Activated CD4-positive, alpha-beta T cell treated with anti-CD3 and anti-CD28 coated beads for 1 hour (primary cell): ENCODE measurements around the gene KIAA0825.
"Not testable (repeated sequence)": the region's sequence is repeated elsewhere in the genome, so short reads cannot be mapped to it uniquely, and the experiment has no call there.

ENCODE experiments used
- DNase-seq: peaks from one replicate; pipeline ENCODE4 v3.0.0-alpha.2; 2020

Gene KIAA0825

GRCh38 chr5:94217745-94218144 is 400.7 kb downstream of the KIAA0825 start:
- no peak for DNase-seq

- no peak for DNase-seq
These were observed 401.2 kb downstream of the KIAA0825 start for GRCh38 chr5:94217216-94217615.

DNA sequence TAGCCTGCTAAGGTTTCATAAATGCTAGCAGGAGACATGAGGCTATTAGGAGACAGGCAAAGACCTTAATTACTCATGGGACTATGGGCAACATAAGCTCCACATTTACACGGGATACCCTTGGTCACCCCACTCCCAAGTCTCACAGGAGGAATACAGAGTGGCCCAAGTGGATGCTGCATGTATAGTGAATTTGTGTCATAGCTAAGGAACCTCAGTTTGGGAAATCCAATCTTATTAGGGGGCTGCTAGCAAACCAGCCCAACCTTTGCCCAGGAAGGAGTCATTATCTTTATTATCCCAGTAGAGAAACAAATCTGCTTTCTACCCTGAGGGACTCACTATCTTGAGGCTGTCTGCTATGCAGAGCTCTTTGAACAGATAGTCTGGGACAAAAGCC is 405.9 kb downstream of the KIAA0825 start:
- no peak for DNase-seq

GRCh38 chr5:94209774-94210355 is 408.5 kb downstream of the KIAA0825 start:
- DNase-seq, result no peak

DNA sequence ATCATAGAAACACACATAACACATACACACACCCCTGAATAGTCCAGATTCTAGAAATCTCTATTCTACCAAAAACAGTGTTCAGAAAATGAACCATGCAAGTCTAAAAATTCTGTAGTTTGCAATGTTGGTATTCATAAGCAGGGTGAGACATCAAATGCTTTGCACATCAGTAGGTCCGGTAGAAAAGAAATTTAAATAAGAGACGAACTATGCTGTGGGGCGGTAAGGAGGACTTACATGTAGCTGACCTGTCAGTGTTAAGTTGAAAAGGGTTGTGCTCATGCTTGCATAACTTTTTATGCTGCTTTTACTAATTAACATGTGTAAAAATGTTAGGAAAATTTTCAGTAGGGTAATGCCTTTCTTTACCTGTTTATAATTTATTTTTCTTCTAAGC is 409.1 kb downstream of the KIAA0825 start:
- no peak for DNase-seq

DNA sequence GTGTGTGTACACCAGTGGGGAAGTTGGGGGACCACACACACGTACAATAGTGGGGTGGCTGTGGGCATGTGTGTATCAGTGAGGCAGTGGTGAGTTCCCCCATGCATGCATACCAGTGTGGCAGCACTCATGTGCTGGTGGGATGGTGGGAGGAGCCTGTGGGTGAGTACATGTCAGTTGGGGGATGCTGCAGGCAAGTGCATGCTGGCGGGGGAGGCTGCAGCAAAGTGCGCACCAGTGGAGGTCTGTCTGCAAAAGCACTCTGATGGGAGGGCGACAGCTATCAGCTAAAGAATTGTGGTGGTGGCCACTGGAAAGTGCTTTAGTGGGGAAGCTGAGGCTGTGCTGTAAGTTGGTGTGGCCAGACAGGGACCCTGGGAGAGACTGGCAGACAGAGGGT is 418.8 kb downstream of the KIAA0825 start:
- DNase-seq, result no peak

DNA sequence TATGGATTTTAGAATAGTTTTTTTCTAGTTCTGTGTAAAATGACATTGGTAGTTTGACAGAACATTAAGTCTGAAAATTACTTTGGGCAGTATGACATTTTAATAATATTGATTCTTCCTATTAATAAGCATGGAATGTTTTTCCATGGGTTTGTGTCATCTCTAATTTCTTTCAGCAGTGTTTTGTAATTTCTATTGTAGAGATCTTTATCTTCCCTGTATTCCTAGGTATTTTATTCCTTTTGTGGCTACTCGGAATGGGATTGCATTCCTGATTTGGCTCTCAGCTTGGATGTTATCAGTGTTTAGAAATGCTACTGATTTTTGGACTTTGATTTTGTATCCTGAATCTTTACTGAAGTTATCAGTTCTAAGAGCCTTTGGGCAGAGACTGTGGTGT is 420.4 kb downstream of the KIAA0825 start:
- DNase-seq, result no peak

GRCh38 chr5:94196953-94197352 is 421.5 kb downstream of the KIAA0825 start:
- DNase-seq, result no peak

- no peak for DNase-seq
These were observed 425.6 kb downstream of the KIAA0825 start for GRCh38 chr5:94192658-94193391.

DNA sequence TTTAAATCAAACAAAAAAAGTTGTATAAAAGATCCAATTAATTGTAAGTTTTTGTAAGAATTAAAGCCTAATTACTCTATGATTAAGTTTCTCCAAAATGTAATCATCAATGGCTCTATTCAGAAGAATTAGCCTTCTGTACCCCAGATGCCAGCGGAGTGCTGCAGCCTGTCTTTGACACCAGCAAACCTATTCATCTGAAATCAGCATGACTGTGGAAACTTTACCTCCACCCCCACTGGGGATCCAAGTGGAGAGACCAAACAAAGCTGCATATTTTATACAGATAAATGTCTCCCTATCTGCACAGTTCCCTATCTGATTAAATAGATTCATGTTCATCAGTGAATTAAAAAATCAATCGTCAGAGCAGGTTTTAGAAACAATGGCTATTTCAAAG is 426.8 kb downstream of the KIAA0825 start:
- no peak for DNase-seq

GRCh38 chr5:94188725-94189124 is 429.7 kb downstream of the KIAA0825 start:
- DNase-seq, result no peak

- no peak for DNase-seq
These were observed 433.5 kb downstream of the KIAA0825 start for GRCh38 chr5:94184870-94185269.

DNA sequence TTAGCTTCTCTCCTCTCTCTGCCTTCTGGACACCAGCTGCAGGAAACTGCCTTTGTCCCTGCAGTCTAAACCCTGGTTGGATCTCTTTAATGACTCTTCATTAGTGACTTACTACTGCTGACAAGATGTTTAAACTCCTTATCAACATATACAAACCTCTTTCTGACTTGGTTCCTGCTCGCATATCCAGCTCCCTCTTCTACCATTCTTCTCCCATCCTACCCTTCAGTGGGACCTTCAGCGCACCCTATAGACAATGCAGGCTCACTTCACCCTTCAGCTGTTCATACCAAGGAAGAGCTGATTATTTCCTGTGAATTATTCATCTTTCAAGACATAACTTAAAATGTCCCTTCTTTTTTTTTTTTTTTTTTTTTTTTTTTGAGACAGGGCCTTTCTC is 436.5 kb downstream of the KIAA0825 start:
- no peak for DNase-seq

DNA sequence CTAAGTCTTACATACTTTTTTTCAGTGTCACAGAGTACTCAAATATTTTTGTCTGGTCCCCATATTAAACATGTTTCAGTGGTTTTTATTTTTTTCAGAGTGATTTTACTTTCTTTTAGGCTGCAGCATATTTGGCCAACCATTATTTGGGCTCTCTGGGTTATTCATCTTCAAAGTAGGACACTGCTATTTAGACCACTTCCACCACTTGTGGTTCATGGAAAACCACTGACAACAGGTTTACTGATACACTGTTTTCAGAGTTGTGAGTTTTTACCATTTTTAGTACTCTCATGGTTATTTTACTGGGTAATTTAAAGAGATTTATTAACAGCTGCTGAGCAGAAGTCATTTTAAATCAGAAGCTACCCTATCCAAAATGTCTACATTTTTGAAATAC is 437.6 kb downstream of the KIAA0825 start:
- DNase-seq, result no peak

DNA sequence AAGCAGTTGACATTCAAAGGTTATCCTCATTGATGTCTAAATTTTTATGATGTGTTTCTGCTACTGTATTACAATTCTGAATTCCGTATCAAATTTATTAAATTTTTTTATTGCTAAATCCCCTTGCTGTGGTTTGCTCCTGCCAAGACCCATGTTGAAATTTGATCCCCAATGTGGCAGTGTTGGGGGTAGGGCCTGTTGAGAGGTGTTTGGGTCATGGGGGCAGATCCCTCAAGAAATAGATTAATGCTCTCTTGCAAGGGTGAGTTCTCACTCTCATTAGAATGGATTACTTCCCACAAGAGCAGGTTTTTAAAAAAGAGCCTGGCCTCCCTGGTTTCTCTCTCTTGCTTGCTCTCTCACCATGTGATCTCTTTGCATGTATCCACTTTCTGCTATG is 442.5 kb downstream of the KIAA0825 start:
- DNase-seq, result no peak

GRCh38 chr5:94174748-94175411 is 443.5 kb downstream of the KIAA0825 start:
- no peak for DNase-seq

DNA sequence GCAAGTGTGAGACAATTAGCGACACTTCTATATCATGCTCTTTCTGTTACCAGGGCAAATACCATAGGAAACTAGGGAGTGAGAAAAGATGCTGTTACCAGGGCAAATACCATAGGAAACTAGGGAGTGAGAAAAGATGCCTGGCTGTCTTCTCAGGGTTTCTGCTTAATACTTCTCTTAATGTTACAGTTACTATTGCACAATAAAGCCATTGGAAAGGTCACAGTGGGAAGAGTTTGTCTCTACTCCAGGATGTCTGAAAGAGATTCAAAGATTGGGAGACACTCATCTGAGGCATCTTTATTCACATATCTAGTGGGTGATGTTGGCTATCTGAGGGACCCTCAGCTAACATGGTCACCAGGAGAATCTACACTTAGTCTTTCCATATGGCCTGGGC is 445.3 kb downstream of the KIAA0825 start:
- DNase-seq, result no peak

GRCh38 chr5:94171070-94171469 is 447.3 kb downstream of the KIAA0825 start:
- DNase-seq, result not testable (repeated sequence)

GRCh38 chr5:94170158-94170557 is 448.2 kb downstream of the KIAA0825 start:
- not testable (repeated sequence) for DNase-seq

- no peak for DNase-seq
These were observed 450.3 kb downstream of the KIAA0825 start for GRCh38 chr5:94168151-94168550.

- no peak for DNase-seq
These were observed 456.6 kb downstream of the KIAA0825 start for GRCh38 chr5:94161801-94162200.

DNA sequence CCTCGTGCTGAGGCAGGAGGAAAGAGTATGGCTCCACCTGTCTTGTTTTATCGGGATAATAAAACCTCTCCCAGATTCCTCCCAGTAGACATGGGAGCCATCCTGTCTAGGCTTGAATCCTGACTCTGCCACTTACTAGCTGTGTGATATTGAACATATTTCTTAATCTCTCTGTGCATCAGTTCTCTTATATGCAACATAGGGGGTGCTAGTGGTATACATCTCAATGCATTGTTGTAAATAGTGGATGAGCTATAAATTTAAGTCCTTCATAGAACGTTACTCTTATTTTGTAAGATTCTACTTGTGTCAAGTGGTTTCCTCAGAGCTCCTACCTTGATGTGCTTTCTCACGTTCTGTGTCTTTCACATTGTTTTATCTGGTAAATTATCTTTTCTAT is 459.3 kb downstream of the KIAA0825 start:
- no peak for DNase-seq

- DNase-seq, result no peak
These were observed 460.5 kb downstream of the KIAA0825 start for GRCh38 chr5:94157704-94158539.
